ENCODE results near the gene CCL14. TPM values are rescaled to one million over a fixed set of nuclear protein-coding genes. Genes with fewer than 3 reads are reported as not detected.
A peak's percentile ranks its signal among the peaks of the same experiment; 100 is the strongest.

CCL14 gene
- total RNA-seq, 4 donors from 2014 or later: 2.7 to 25.0 (median 5.6) TPM

DNA sequence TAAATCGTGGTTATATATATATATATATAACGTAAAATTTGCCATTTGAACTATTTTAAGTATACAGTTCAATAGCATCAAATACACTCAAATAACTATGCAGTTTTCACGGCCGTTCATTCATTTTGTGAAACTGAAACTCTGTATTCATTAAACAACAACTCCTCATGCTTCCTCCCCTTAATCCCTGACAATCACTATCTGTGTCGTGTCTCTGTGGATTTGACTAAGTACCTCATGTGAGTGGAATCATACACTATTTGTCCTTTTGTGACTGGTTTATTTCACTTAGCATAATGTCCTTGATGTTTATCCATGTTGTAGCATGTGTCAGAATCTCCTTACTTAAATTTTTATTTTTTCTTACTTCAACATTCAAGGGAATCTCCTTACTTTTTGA is 28.4 kb upstream of the CCL14 start:
- H3K27ac ChIP-seq: no peak overlapping the region
- H3K27me3 ChIP-seq: no peaks in the 10 kb centered on the region
- intact Hi-C loops (cut with DNase I): no loop called here
- H3K9me3 ChIP-seq: peaks cover 0 to 4% (median 0%) of the 10 kb centered on the region in 3 donors
- no peak for DNase-seq
- TF ChIP-seq, protein P1, sequence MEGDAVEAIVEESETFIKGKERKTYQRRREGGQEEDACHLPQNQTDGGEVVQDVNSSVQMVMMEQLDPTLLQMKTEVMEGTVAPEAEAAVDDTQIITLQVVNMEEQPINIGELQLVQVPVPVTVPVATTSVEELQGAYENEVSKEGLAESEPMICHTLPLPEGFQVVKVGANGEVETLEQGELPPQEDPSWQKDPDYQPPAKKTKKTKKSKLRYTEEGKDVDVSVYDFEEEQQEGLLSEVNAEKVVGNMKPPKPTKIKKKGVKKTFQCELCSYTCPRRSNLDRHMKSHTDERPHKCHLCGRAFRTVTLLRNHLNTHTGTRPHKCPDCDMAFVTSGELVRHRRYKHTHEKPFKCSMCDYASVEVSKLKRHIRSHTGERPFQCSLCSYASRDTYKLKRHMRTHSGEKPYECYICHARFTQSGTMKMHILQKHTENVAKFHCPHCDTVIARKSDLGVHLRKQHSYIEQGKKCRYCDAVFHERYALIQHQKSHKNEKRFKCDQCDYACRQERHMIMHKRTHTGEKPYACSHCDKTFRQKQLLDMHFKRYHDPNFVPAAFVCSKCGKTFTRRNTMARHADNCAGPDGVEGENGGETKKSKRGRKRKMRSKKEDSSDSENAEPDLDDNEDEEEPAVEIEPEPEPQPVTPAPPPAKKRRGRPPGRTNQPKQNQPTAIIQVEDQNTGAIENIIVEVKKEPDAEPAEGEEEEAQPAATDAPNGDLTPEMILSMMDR (IDR thresholded peaks at IDR 0.05): no peak
- TF ChIP-seq POLR2A (IDR thresholded peaks at IDR 0.05): no peak
- H3K36me3 ChIP-seq: no peaks in the 10 kb centered on the region
- H3K4me3 ChIP-seq: no peak overlapping the region
- WGBS, 2 donors: 64 to 72% methylated on average over 5 of the region's 5 CpGs
- no peaks in the 10 kb centered on the region for H3K4me1 ChIP-seq

DNA sequence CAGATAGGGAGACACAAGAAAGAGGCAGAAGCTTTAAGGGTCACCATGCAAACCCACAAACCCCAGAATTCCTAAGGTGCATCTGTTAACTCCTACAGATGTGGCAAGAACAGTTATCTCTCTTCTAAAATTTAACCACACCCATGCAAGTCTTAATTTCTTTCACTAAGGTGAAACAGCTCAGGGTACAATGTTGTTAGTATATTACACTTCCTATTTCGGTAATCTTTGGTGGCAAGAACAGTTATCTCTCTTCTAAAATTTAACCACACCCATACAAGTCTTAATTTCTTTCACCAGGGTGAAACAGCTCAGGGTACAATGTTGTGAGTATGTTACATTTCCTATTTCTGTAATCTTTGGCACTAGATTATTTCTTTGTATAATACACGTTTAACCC is 24.7 kb upstream of the CCL14 start:
- H3K27ac ChIP-seq: no peak overlapping the region
- no peaks in the 10 kb centered on the region for H3K4me1 ChIP-seq
- TF ChIP-seq, protein P1 (IDR thresholded peaks at IDR 0.05): no peak
- TF ChIP-seq POLR2A (IDR thresholded peaks at IDR 0.05): no peak
- DNase-seq: no peak
- H3K9me3 ChIP-seq: peaks cover 0 to 4% (median 0%) of the 10 kb centered on the region in 3 donors
- no peaks in the 10 kb centered on the region for H3K36me3 ChIP-seq
- intact Hi-C loops (cut with DNase I): no loop called here
- H3K27me3 ChIP-seq: no peaks in the 10 kb centered on the region
- 66 to 71% methylated on average over 2 of the region's 2 CpGs for WGBS, 2 donors
- H3K4me3 ChIP-seq: no peak overlapping the region

DNA sequence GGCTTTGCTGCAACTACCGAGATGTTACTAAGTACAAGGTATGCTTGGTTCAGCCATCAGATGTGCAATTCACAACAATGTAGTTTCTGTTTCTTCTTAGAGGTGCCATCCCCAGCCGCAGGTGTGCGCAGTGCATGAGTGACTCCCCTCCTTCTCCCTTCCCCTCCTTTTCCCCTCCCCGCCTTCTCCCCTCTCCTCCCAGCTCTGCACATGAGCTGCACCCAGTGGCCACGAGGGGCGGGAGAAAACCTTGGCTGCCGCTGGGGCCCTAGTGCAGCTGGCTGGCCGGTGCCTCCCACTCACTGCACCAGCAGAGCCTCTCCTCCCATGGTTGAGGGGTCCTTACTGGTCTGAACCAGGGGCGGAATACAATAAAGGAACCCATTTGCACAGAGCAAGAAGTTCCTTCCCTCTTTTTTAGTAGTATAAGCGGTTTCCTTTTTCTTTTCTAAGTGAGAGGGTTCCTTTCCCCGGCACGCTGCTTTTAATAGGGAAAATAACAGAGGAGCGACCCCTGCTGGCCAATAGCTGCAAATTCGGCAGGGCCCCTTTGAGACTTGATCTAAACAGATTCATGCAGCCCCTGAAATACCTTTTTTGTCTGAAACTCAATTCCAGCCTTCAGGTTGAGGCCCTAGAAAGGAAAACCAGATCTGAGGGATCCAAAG is 22.6 kb upstream of the CCL14 start:
- no peak overlapping the region for H3K4me3 ChIP-seq
- intact Hi-C loops (cut with DNase I): no loop called here
- no peaks in the 10 kb centered on the region for H3K27me3 ChIP-seq
- no peaks in the 10 kb centered on the region for H3K36me3 ChIP-seq
- peaks cover 0 to 4% (median 0%) of the 10 kb centered on the region in 3 donors for H3K9me3 ChIP-seq
- H3K27ac ChIP-seq: no peak overlapping the region
- no peaks in the 10 kb centered on the region for H3K4me1 ChIP-seq
- 70 to 77% methylated on average over 9 to 14 of the region's 14 CpGs for WGBS, 2 donors
- DNase-seq: no peak
- TF ChIP-seq, protein P1 (IDR thresholded peaks at IDR 0.05): peak in 2 of 6 experiments; percentile 17 to 28
- TF ChIP-seq POLR2A (IDR thresholded peaks at IDR 0.05): no peak

DNA sequence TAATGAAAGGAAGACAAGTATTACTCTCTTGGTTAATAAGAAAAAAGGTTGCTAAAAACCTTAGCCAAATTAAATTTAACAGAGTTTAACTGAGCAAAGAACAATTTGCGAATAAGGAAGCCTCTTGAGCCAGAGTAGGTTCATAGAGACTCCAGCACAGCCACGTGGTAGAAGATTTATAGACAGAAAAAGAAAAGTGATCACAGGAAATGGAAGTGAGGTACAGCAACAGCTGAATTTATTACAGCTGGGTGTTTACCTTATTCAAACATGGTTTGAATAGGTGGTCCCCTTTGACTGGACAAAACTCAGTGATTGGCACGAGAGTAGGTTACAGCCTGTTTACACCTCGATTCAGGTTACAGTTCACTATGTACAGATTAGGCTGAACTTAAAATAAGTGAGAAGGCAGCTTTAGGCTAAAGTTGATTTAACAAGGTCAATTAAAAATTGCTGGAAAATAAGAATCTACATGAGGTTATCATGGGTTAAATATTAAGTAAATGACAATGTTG is 18.1 kb upstream of the CCL14 start:
- intact Hi-C loops (cut with DNase I): no loop called here
- no peaks in the 10 kb centered on the region for H3K36me3 ChIP-seq
- H3K9me3 ChIP-seq: no peaks in the 10 kb centered on the region
- peaks cover 0 to 5% (median 0%) of the 10 kb centered on the region in 4 donors for H3K27me3 ChIP-seq
- no peak for DNase-seq
- TF ChIP-seq, protein P1 (IDR thresholded peaks at IDR 0.05): no peak
- no peak for TF ChIP-seq POLR2A (IDR thresholded peaks at IDR 0.05)
- H3K4me3 ChIP-seq: no peak overlapping the region
- no peaks in the 10 kb centered on the region for H3K4me1 ChIP-seq
- 39 to 46% methylated on average over 4 of the region's 4 CpGs for WGBS, 2 donors
- H3K27ac ChIP-seq: no peak overlapping the region

DNA sequence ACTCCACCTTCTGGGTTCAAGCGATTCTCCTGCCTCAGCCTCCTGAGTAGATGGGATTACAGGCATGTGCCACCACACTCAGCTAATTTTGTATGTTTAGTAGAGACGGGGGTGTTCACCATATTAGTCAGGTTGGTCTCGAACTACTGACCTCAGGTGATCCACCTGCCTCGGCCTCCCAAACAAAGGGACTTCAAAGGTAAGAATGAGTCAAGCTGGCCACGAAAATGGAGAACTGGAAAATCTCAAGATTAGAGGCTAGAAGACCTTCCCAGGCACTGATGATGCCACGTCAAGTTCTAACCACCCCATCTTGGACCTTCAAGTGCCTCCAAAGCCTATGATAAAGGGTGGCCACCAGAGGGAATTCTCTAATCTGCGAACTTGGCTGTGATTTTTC is 16.1 kb upstream of the CCL14 start:
- TF ChIP-seq, protein P1 (IDR thresholded peaks at IDR 0.05): no peak
- no peak for TF ChIP-seq POLR2A (IDR thresholded peaks at IDR 0.05)
- intact Hi-C loops (cut with DNase I): no loop called here
- Histone ChIP-seq H3K4me3 (no peak overlapping the region), H3K9me3 (no peaks in the 10 kb centered on the region), H3K36me3 (no peaks in the 10 kb centered on the region), H3K4me1 (no peaks in the 10 kb centered on the region), H3K27ac (no peak overlapping the region), H3K27me3 (peaks cover 0 to 15% (median 0%) of the 10 kb centered on the region in 4 donors)
- no peak for DNase-seq
- 71 to 81% methylated on average over 4 to 5 of the region's 7 CpGs for WGBS, 2 donors

Measured in esophagus squamous epithelium (tissue), 5 donors.